ENCODE data around the gene GNG8. TPM values are rescaled to one million over a fixed set of nuclear protein-coding genes. Genes with fewer than 3 reads are reported as not detected.

Gene GNG8
- total and polyA plus RNA-seq, 9 of the 15 experiments (the other 6 are each of a cell fraction or from before 2014, with no cell fraction given): 1.3 TPM; not detected in 8

GRCh38 chr19:46600384-46601317 lies 35.4 kb downstream of the GNG8 start (continued):
- TF ChIP-seq ZBTB40 (IDR thresholded peaks at IDR 0.05) (peak; percentile 68; the same call in 1 of the 2 replicates), ZBTB40 (CRISPR knock-in tag; IDR thresholded peaks at IDR 0.05) (no peak), CGGBP1 (CRISPR knock-in tag; IDR thresholded peaks at IDR 0.05) (peak; percentile 84; the same call in 1 of the 2 replicates), PML (IDR thresholded peaks at IDR 0.05; ENCODE audit: low read length) (peak; percentile 22; the same call in 1 of the 2 replicates), NR3C1 (CRISPR knock-in tag; IDR thresholded peaks at IDR 0.05) (no peak), ZNF224 (CRISPR knock-in tag; IDR thresholded peaks at IDR 0.05) (no peak), SUPT5H (IDR thresholded peaks at IDR 0.05) (peak; percentile 71), FOXP4 (CRISPR knock-in tag; IDR thresholded peaks at IDR 0.05; ENCODE audit: borderline replicate concordance) (0 out of 2 replicates have a peak, but pooled peaks have one; percentile 17), PPARD (CRISPR knock-in tag; IDR thresholded peaks at IDR 0.05) (no peak), ERF (CRISPR knock-in tag; IDR thresholded peaks at IDR 0.05) (peak; percentile 90), LEF1 (IDR thresholded peaks at IDR 0.05) (peak; percentile 50; the same call in 1 of the 2 replicates), RFX5 (IDR thresholded peaks at IDR 0.05; ENCODE audit: low read depth, low read length) (no peak), PURB (CRISPR knock-in tag; IDR thresholded peaks at IDR 0.05; ENCODE audit: low read depth) (no peak), PHF20 (IDR thresholded peaks at IDR 0.05; ENCODE audit: partially characterized antibody) (peak; percentile 70)

All from K562 (cell line).